DMS53 (cell line): ENCODE data around the gene XPR1.

ENCODE experiments used
- DNase-seq: peaks from one replicate; lab custom pipeline; 2025; lab: John Stamatoyannopoulos, UW

XPR1 gene

GRCh38 chr1:180892272-180892671, 260.4 kb downstream of the XPR1 start:
- no peak for DNase-seq

- no peak for DNase-seq
These were observed 260.9 kb downstream of the XPR1 start for GRCh38 chr1:180892675-180893074.

- DNase-seq = no peak
These were observed 261.8 kb downstream of the XPR1 start for GRCh38 chr1:180893614-180894013.

- DNase-seq = no peak
These were observed 264.3 kb downstream of the XPR1 start for GRCh38 chr1:180896161-180896560.

GRCh38 chr1:180898441-180899219, 266.8 kb downstream of the XPR1 start:
- DNase-seq = no peak

- DNase-seq = no peak
These were observed 267.4 kb downstream of the XPR1 start for GRCh38 chr1:180899262-180899661.

GRCh38 chr1:180901076-180901990, 269.5 kb downstream of the XPR1 start:
- DNase-seq = no peak

- no peak for DNase-seq
These were observed 270.7 kb downstream of the XPR1 start for GRCh38 chr1:180902541-180902940.

- no peak for DNase-seq
These were observed 274.1 kb downstream of the XPR1 start for GRCh38 chr1:180905927-180906326.

- DNase-seq = no peak
These were observed 274.7 kb downstream of the XPR1 start for GRCh38 chr1:180906511-180906910.

GRCh38 chr1:180907313-180908055, 275.7 kb downstream of the XPR1 start:
- DNase-seq = no peak

GRCh38 chr1:180908074-180908765, 276.4 kb downstream of the XPR1 start:
- no peak for DNase-seq

- DNase-seq = no peak
These were observed 277.2 kb downstream of the XPR1 start for GRCh38 chr1:180909005-180909414.

- no peak for DNase-seq
These were observed 277.7 kb downstream of the XPR1 start for GRCh38 chr1:180909462-180909976.

- peak; percentile 49 for DNase-seq
These were observed 279.9 kb downstream of the XPR1 start for GRCh38 chr1:180911640-180912191.

GRCh38 chr1:180912211-180912800, 280.5 kb downstream of the XPR1 start:
- DNase-seq = peak; percentile 52

GRCh38 chr1:180912801-180913565, 281.2 kb downstream of the XPR1 start, which contains the start of gene KIAA1614:
TSS of gene KIAA1614 (plus strand) at chr1:180912897. CDS start at chr1:180913244, 347 bp downstream.
- DNase-seq = peak; percentile 40

GRCh38 chr1:180915426-180915965, 283.7 kb downstream of the XPR1 start:
- DNase-seq = no peak

GRCh38 chr1:180916012-180916770, 284.4 kb downstream of the XPR1 start:
- no peak for DNase-seq
